Thyroid gland (tissue), 4 donors: ENCODE measurements around the gene CD276.

Experiments used
- CTCF ChIP-seq, 6 experiments: fragments of 200-600 bp in 3 of 6; fragments of 450-650 bp in 3 of 6; sonication (generic) in 3 of 6; IDR thresholded peaks; one replicate each; pipeline ENCODE4 v1.5.1; 2016 to 2019; ENCODE audit warnings: antibody characterized with exemption in 6 of 6, mild to moderate bottlenecking in 2 of 6, inconsistent platforms in 1 of 6, moderate library complexity in 1 of 6
- POLR2A ChIP-seq, 2 donors: fragments of 450-650 bp; IDR thresholded peaks; one replicate each; pipeline ENCODE4 v1.6.1; 2017; ENCODE audit warnings: antibody characterized with exemption in 2 of 2, mild to moderate bottlenecking in 2 of 2, moderate library complexity in 1 of 2

GRCh38 chr15:73677146-73677607 is 7.0 kb upstream of the CD276 start:
- TF ChIP-seq POLR2A (IDR thresholded peaks at IDR 0.05): no peak
- peak; percentile 78 to 93 (median 89) for TF ChIP-seq CTCF (IDR thresholded peaks at IDR 0.05)
